GM18868 (cell line): ENCODE measurements around the gene OPN4.

ENCODE experiments used
- ATAC-seq: cut with Tn5 transposase; IDR thresholded peaks from one replicate; pipeline ENCODE4 v1.9.1; 2021; ENCODE audit warnings: mild to moderate bottlenecking, moderate library complexity; ENCODE audit not compliant: unreplicated experiment

The OPN4 gene

GRCh38 chr10:86715836-86716235 is 61.5 kb downstream of the OPN4 start:
- no peak for ATAC-seq
